Measurements from ENCODE around the gene ALDH1A2.

DNA sequence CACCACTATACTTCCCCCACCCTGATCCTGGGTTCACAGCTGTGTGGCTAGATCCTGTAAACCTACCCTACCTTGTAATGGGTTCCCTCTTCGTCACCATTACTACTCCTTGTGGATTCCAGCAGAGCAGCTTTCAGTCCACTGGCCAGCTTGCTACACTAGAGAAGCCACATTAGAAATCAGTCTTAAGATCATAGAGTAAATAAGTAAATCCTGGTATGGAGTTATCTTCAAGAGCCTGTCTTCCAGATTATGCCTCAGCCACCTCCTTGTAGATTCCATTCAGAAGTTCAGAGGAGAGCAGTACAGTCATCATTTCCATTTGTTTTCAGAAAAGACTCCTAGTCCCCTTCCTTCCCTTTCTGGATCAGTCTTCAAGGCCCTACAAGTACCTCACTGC lies 123.7 kb downstream of the ALDH1A2 start:
- TF ChIP-seq CTCF (IDR thresholded peaks at IDR 0.05; ENCODE audit: insufficient read depth, low read length, poor library complexity, severe bottlenecking) (no peak), EZH2phosphoT487 (conservative IDR thresholded peaks at IDR 0.05; ENCODE audit: low read length) (no peak)

Measured in SU-DHL-6 (cell line).